Osteoblast (primary cell): ENCODE measurements around the gene AGBL2. TPM values are rescaled to one million over a fixed set of nuclear protein-coding genes. Genes with fewer than 3 reads are reported as not detected.

ENCODE experiments used
- DNase-seq: peaks from one replicate; pipeline ENCODE4 v3.0.0; 2011; ENCODE audit warnings: low spot score, mixed read lengths; ENCODE audit not compliant: insufficient read length; ENCODE audit errors: missing footprints
- H2AFZ ChIP-seq: 2 replicates; pipeline ENCODE4 v1.6.0; 2011; ENCODE audit warnings: mild to moderate bottlenecking, low read length
- H3K27ac ChIP-seq: 2 replicates; pipeline ENCODE4 v1.5.1; 2011; ENCODE audit warnings: mild to moderate bottlenecking, low read depth, low read length, moderate library complexity
- H3K27me3 ChIP-seq: 2 replicates; pipeline ENCODE4 v1.6.0; 2012; ENCODE audit warnings: mild to moderate bottlenecking, control low read depth, inconsistent platforms, low read length, moderate library complexity; ENCODE audit not compliant: insufficient read depth
- H3K36me3 ChIP-seq: 2 replicates; pipeline ENCODE4 v1.5.1; 2011; ENCODE audit warnings: mild to moderate bottlenecking, low read length, control low read depth, moderate library complexity; ENCODE audit not compliant: insufficient read depth
- H3K4me1 ChIP-seq: 2 replicates; pipeline ENCODE4 v1.5.1; 2011; ENCODE audit warnings: mild to moderate bottlenecking, low read length, control low read depth, moderate library complexity; ENCODE audit not compliant: insufficient read depth
- H3K4me2 ChIP-seq: 2 replicates; pipeline ENCODE4 v1.6.0; 2011; ENCODE audit warnings: mild to moderate bottlenecking, low read length; ENCODE audit not compliant: insufficient read depth
- H3K4me3 ChIP-seq: fragments of 200-600 bp; sonication (generic); 3 replicates; pipeline ENCODE4 v1.5.1; 2012; ENCODE audit warnings: mild to moderate bottlenecking, low read length, inconsistent platforms; ENCODE audit not compliant: insufficient read depth
- H3K79me2 ChIP-seq: 2 replicates; pipeline ENCODE4 v1.6.0; 2012; ENCODE audit warnings: mild to moderate bottlenecking, low read length, control low read depth, inconsistent platforms; ENCODE audit not compliant: insufficient read depth
- H3K9me3 ChIP-seq: 2 replicates; pipeline ENCODE4 v1.5.1; 2011; ENCODE audit warnings: low read depth, low read length, control low read depth
- H4K20me1 ChIP-seq: 2 replicates; pipeline ENCODE4 v1.6.0; 2012; ENCODE audit warnings: mild to moderate bottlenecking, low read length, control low read depth; ENCODE audit not compliant: insufficient read depth
- CTCF ChIP-seq: IDR thresholded peaks from 2 replicates; pipeline ENCODE4 v1.5.1; 2011; ENCODE audit warnings: mild to moderate bottlenecking, low read depth, low read length, moderate library complexity; ENCODE audit errors: extremely low read depth
- total RNA-seq: library from RNA; depleted of rRNA; stranded (reverse); fragments of >200 nt; gene quantifications from 2 replicates; pipeline ENCODE4 v1.2.3, GENCODE V29; 2012

AGBL2 gene
- total RNA-seq, 1 donor = 2.2 TPM

DNA sequence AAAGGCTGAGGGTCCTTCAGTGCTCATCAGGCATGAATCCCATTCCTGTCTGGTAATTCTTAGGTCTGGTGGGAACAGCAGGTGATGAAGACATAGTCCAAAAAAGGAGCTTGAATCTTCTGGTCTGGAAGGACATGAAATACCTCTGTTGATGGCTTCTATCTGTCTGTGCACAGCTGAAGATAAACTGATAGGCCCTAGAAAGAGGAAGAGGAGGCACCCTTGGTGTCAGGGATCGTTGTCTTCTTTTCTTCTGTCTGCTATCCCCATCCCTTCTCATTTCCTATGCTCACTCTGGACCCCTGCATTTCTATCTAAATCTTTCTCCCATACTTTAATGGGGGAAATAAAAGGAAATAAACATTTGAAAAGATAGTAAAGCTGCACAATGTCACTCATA lies 9.4 kb downstream of the AGBL2 start:
- no peaks in the 10 kb centered on the region for H3K9me3 ChIP-seq
- no peak overlapping the region for H3K4me2 ChIP-seq
- H2AFZ ChIP-seq = no peak overlapping the region
- H3K4me1 ChIP-seq = peaks cover 4% of the 10 kb centered on the region
- no peaks in the 10 kb centered on the region for H3K79me2 ChIP-seq
- TF ChIP-seq CTCF = no peak
- H3K27ac ChIP-seq = no peak overlapping the region
- no peaks in the 10 kb centered on the region for H4K20me1 ChIP-seq
- H3K27me3 ChIP-seq = no peaks in the 10 kb centered on the region
- no peaks in the 10 kb centered on the region for H3K36me3 ChIP-seq
- H3K4me3 ChIP-seq = no peak overlapping the region
- no peak for DNase-seq

DNA sequence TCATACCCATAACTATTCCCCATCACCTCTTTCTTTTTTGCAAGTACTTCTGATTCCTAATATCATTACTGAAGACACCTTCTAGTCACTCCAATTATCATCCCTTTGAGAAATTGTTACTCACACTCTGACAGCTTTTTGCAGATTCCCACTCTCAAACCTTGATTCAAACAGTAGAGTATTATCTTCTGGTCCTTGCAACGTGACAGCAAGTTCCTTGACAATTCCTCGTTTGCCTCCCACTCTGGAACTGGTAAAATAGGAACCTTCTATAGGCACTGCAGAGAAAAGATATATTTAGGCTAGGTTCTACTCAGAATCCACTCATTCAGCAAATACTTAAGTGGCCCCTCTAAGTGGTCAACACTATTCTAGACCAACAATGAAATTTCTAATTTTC lies 23.2 kb downstream of the AGBL2 start:
- Histone ChIP-seq H3K4me1 (no peaks in the 10 kb centered on the region), H3K9me3 (no peaks in the 10 kb centered on the region), H3K79me2 (no peaks in the 10 kb centered on the region), H4K20me1 (no peaks in the 10 kb centered on the region), H2AFZ (no peak overlapping the region), H3K36me3 (no peaks in the 10 kb centered on the region), H3K4me3 (no peak overlapping the region), H3K27ac (no peak overlapping the region), H3K27me3 (no peaks in the 10 kb centered on the region), H3K4me2 (no peak overlapping the region)
- DNase-seq = peak; percentile 5
- TF ChIP-seq CTCF = no peak

GRCh38 chr11:47689480-47689879 lies 25.7 kb downstream of the AGBL2 start:
- H3K27ac ChIP-seq = no peak overlapping the region

GRCh38 chr11:47688991-47689390 lies 26.2 kb downstream of the AGBL2 start:
- Histone ChIP-seq H2AFZ (no peak overlapping the region), H3K9me3 (no peaks in the 10 kb centered on the region), H4K20me1 (no peaks in the 10 kb centered on the region), H3K4me2 (no peak overlapping the region), H3K27me3 (no peaks in the 10 kb centered on the region), H3K4me1 (no peaks in the 10 kb centered on the region), H3K27ac (no peak overlapping the region), H3K36me3 (no peaks in the 10 kb centered on the region), H3K79me2 (no peaks in the 10 kb centered on the region), H3K4me3 (no peak overlapping the region)
- TF ChIP-seq CTCF = no peak
- DNase-seq = no peak

More at GRCh38 chr11:47689480-47689879, 25.7 kb downstream of the AGBL2 start:
- Histone ChIP-seq H3K27me3 (no peaks in the 10 kb centered on the region), H3K4me3 (no peak overlapping the region), H3K79me2 (no peaks in the 10 kb centered on the region), H2AFZ (no peak overlapping the region), H3K4me2 (no peak overlapping the region), H3K36me3 (no peaks in the 10 kb centered on the region), H4K20me1 (no peaks in the 10 kb centered on the region), H3K9me3 (no peaks in the 10 kb centered on the region), H3K4me1 (no peaks in the 10 kb centered on the region)
- no peak for TF ChIP-seq CTCF
- DNase-seq = no peak
